ENCODE measurements around the gene ST3GAL3.

DNA sequence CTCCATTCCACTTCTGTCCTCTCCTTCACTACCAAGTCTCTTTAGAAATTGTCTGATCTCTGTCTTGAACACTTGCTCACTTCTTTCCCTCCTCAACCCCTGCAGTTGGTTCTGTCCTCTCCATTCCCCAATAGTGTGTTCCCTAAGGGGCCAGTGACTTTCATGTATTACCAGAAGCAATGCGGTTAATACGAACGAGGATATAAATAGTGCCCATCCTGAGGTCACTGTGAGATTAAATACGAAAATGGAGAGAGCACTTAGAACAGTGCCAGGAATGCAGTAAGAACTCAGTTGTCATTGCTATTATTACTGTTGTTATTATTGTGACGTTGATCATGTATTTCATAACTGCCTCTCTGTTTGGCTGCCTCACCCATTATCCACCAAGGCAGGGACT is 173.3 kb downstream of the ST3GAL3 start:
- no peak for TF ChIP-seq YY1 (IDR thresholded peaks at IDR 0.05; ENCODE audit: insufficient read depth, insufficient read length)
- TF ChIP-seq ZNF274 (IDR thresholded peaks at IDR 0.05; ENCODE audit: low read depth, low read length), result no peak
- TF ChIP-seq SUZ12 (IDR thresholded peaks at IDR 0.05; ENCODE audit: extremely low read depth, insufficient read depth, insufficient read length), result no peak

All from NT2/D1 (cell line).